Esophagus muscularis mucosa (tissue), 4 donors: Measurements from ENCODE around the gene NUP214.

Source experiments
- EP300 ChIP-seq: sonication (generic); formaldehyde crosslinking; IDR thresholded peaks from one replicate; pipeline ENCODE4 v1.6.1; 2017; ENCODE audit warnings: antibody characterized with exemption
- POLR2AphosphoS5 ChIP-seq, 2 donors: sonication (generic); formaldehyde crosslinking; IDR thresholded peaks; one replicate each; pipeline ENCODE4 v1.6.1; 2017; ENCODE audit warnings: antibody characterized with exemption in 2 of 2
- TF ChIP-seq, protein P1 (sequence below), 3 experiments: fragments of 200-600 bp in 2 of 3; fragments of 450-650 bp in 1 of 3; sonication (generic) in 2 of 3; IDR thresholded peaks; one replicate each; pipeline ENCODE4 v1.5.1; 2017 to 2019; ENCODE audit warnings: antibody characterized with exemption in 3 of 3, mild to moderate bottlenecking in 2 of 3, moderate library complexity in 1 of 3

DNA sequence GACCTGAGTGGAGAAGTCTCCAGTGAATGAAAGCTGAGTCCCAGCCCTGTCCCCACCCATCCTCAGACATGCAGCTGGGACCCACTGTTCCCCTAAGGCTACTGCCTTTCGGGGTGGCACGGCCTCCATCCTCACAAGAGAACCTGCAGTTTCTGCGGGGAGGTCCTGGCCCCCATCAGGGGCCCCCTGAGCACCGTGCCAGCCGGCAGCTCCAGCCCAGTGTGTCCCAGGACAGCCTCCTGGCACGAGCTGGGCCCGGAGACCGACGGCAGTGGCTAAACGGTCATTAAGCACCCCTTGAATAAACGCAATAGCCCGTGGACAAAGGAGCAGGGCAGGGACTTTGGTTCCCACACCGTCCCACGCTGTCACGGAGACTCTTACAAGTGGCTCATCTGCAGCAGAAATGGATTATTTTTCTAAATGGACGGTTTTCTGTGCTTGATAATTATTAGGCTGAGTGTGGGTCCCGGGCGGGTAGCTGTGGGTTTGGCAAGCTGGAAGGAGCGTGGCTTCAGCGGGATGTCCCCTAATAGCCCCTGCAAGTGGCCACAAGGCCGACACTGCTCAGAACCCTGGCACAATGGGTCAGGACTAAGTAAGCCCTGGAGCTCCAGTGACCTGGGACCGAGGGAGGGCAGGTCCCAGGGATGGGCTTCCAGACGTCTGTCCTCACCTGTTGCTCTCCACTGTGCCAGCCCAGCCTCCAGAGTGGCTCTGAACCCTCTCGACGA lies 133.5 kb downstream of the NUP214 start:
- TF ChIP-seq EP300 = no peak
- TF ChIP-seq, protein P1, sequence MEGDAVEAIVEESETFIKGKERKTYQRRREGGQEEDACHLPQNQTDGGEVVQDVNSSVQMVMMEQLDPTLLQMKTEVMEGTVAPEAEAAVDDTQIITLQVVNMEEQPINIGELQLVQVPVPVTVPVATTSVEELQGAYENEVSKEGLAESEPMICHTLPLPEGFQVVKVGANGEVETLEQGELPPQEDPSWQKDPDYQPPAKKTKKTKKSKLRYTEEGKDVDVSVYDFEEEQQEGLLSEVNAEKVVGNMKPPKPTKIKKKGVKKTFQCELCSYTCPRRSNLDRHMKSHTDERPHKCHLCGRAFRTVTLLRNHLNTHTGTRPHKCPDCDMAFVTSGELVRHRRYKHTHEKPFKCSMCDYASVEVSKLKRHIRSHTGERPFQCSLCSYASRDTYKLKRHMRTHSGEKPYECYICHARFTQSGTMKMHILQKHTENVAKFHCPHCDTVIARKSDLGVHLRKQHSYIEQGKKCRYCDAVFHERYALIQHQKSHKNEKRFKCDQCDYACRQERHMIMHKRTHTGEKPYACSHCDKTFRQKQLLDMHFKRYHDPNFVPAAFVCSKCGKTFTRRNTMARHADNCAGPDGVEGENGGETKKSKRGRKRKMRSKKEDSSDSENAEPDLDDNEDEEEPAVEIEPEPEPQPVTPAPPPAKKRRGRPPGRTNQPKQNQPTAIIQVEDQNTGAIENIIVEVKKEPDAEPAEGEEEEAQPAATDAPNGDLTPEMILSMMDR (IDR thresholded peaks at IDR 0.05) = no peak
- no peak for TF ChIP-seq POLR2AphosphoS5 (IDR thresholded peaks at IDR 0.05)
